WTC11 (cell line): ENCODE data around the gene MX1. TPM values are rescaled to one million over a fixed set of nuclear protein-coding genes. Genes with fewer than 3 reads are reported as not detected.

ENCODE experiments used
- ATAC-seq: fragments of 200-7000 bp; cut with Tn5 transposase; 2 replicates; pipeline ENCODE4 v1.10.0; 2021; ENCODE audit warnings: mild to moderate bottlenecking, moderate library complexity
- CTCF ChIA-PET: fragments of 300-600 bp; sonication (Branson Sonifier 250); formaldehyde crosslinking; loops from one replicate; lab custom pipeline; 2021; ENCODE audit warnings: antibody characterized with exemption; lab: Charles Lee
- POLR2A ChIA-PET: fragments of 350-600 bp; sonication (Branson Sonifier 250); formaldehyde crosslinking; loops from one replicate; lab custom pipeline; 2021; ENCODE audit warnings: antibody characterized with exemption; lab: Charles Lee
- DNase-seq: peaks from one replicate; pipeline ENCODE4 v3.0.0; 2021; ENCODE audit warnings: low spot score
- H3K27ac Mint-ChIP-seq: 2 replicates; pipeline ENCODE4 v1.8.0; 2021; ENCODE audit warnings: mixed read lengths
- H3K27me3 Mint-ChIP-seq: 2 replicates; pipeline ENCODE4 v1.8.0; 2021; ENCODE audit warnings: low read depth, mild to moderate bottlenecking, moderate library complexity, mixed read lengths
- H3K36me3 Mint-ChIP-seq: 2 replicates; pipeline ENCODE4 v1.8.0; 2021; ENCODE audit warnings: mixed read lengths
- H3K4me1 Mint-ChIP-seq: 2 replicates; pipeline ENCODE4 v1.8.0; 2022; ENCODE audit warnings: mixed read lengths
- H3K4me3 Mint-ChIP-seq: 2 replicates; pipeline ENCODE4 v1.8.0; 2021; ENCODE audit warnings: mild to moderate bottlenecking, moderate library complexity, mixed read lengths
- H3K9me3 Mint-ChIP-seq: 2 replicates; pipeline ENCODE4 v1.8.0; 2021; ENCODE audit warnings: mixed read lengths
- ATF3 ChIP-seq: sonication (generic); formaldehyde crosslinking; conservative IDR thresholded peaks from 2 replicates; pipeline ENCODE4 v1.8.1; 2022; ENCODE audit warnings: mild to moderate bottlenecking, missing genetic modification reagents
- EMX1 ChIP-seq: fragments of 250-450 bp; sonication (Bioruptor Pico); IDR thresholded peaks from 2 replicates; pipeline ENCODE4 v1.8.0; 2021; ENCODE audit warnings: mild to moderate bottlenecking
- ERG ChIP-seq: fragments of 250-450 bp; sonication (Bioruptor Pico); IDR thresholded peaks from 2 replicates; pipeline ENCODE4 v1.8.0; 2021; ENCODE audit warnings: mild to moderate bottlenecking
- ESRRA ChIP-seq: sonication (generic); formaldehyde crosslinking; IDR thresholded peaks from 2 replicates; pipeline ENCODE4 v1.8.1; 2022; ENCODE audit warnings: mild to moderate bottlenecking, missing genetic modification reagents, borderline replicate concordance
- IRF2 ChIP-seq: sonication (generic); formaldehyde crosslinking; IDR thresholded peaks from 2 replicates; pipeline ENCODE4 v1.8.0; 2022; ENCODE audit warnings: low read depth, missing genetic modification reagents, borderline replicate concordance
- MXD4 ChIP-seq: fragments of 250-450 bp; sonication (Bioruptor Pico); IDR thresholded peaks from 2 replicates; pipeline ENCODE4 v1.8.0; 2021; ENCODE audit warnings: mild to moderate bottlenecking, moderate library complexity, borderline replicate concordance
- MYBL2 ChIP-seq: sonication (generic); formaldehyde crosslinking; IDR thresholded peaks from 2 replicates; pipeline ENCODE4 v1.8.1; 2023; ENCODE audit warnings: mild to moderate bottlenecking, moderate library complexity, missing genetic modification reagents
- NR3C1 ChIP-seq: sonication (generic); formaldehyde crosslinking; conservative IDR thresholded peaks from 2 replicates; pipeline ENCODE4 v1.8.1; 2023; ENCODE audit warnings: low read depth, mild to moderate bottlenecking, missing genetic modification reagents
- PREB ChIP-seq: sonication (generic); formaldehyde crosslinking; IDR thresholded peaks from 2 replicates; pipeline ENCODE4 v1.8.1; 2022; ENCODE audit warnings: mild to moderate bottlenecking, missing genetic modification reagents, moderate library complexity, borderline replicate concordance
- RELA ChIP-seq: sonication (generic); formaldehyde crosslinking; IDR thresholded peaks from 2 replicates; pipeline ENCODE4 v1.8.1; 2022; ENCODE audit warnings: missing genetic modification reagents, mild to moderate bottlenecking, borderline replicate concordance
- SP1 ChIP-seq: sonication (generic); formaldehyde crosslinking; conservative IDR thresholded peaks from 2 replicates; pipeline ENCODE4 v1.8.1; 2022; ENCODE audit warnings: missing genetic modification reagents
- TCF7 ChIP-seq: sonication (generic); formaldehyde crosslinking; IDR thresholded peaks from 2 replicates; pipeline ENCODE4 v1.8.0; 2022; ENCODE audit warnings: mild to moderate bottlenecking, low read depth, missing genetic modification reagents, moderate library complexity
- ZBTB21 ChIP-seq: sonication (generic); formaldehyde crosslinking; IDR thresholded peaks from 2 replicates; pipeline ENCODE4 v1.8.1; 2023; ENCODE audit warnings: mild to moderate bottlenecking, missing genetic modification reagents, borderline replicate concordance
- ZNF121 ChIP-seq: sonication (generic); formaldehyde crosslinking; IDR thresholded peaks from 2 replicates; pipeline ENCODE4 v1.8.0; 2023; ENCODE audit warnings: missing genetic modification reagents
- ZNF138 ChIP-seq: sonication (generic); formaldehyde crosslinking; conservative IDR thresholded peaks from 2 replicates; pipeline ENCODE4 v1.8.1; 2022; ENCODE audit warnings: mild to moderate bottlenecking, moderate library complexity, missing genetic modification reagents
- total RNA-seq: library from RNA; stranded (reverse); gene quantifications from 3 replicates; pipeline ENCODE4 v1.2.3, GENCODE V29; 2021
- TF ChIP-seq, protein P1 (sequence below): sonication (generic); formaldehyde crosslinking; IDR thresholded peaks from 2 replicates; pipeline ENCODE4 v1.8.1; 2022; ENCODE audit warnings: low read depth, missing genetic modification reagents, borderline replicate concordance
- TF ChIP-seq, protein P2 (sequence below): sonication (generic); formaldehyde crosslinking; IDR thresholded peaks from 2 replicates; pipeline ENCODE4 v1.8.0; 2022; ENCODE audit warnings: mild to moderate bottlenecking, missing genetic modification reagents
- TF ChIP-seq, protein P3 (sequence below): fragments of 250-450 bp; sonication (Bioruptor Pico); conservative IDR thresholded peaks from 2 replicates; pipeline ENCODE4 v1.9.0; 2021; ENCODE audit warnings: mild to moderate bottlenecking
- TF ChIP-seq, protein P4 (sequence below): sonication (generic); formaldehyde crosslinking; IDR thresholded peaks from 2 replicates; pipeline ENCODE4 v1.8.1; 2022; ENCODE audit warnings: mild to moderate bottlenecking, moderate library complexity, missing genetic modification reagents
- TF ChIP-seq, protein P5 (sequence below): sonication (generic); formaldehyde crosslinking; IDR thresholded peaks from 2 replicates; pipeline ENCODE4 v1.8.1; 2023; ENCODE audit warnings: mild to moderate bottlenecking, missing genetic modification reagents, moderate library complexity

The MX1 gene
- total RNA-seq, 1 experiment from 2014 or later = 3.6 TPM

DNA sequence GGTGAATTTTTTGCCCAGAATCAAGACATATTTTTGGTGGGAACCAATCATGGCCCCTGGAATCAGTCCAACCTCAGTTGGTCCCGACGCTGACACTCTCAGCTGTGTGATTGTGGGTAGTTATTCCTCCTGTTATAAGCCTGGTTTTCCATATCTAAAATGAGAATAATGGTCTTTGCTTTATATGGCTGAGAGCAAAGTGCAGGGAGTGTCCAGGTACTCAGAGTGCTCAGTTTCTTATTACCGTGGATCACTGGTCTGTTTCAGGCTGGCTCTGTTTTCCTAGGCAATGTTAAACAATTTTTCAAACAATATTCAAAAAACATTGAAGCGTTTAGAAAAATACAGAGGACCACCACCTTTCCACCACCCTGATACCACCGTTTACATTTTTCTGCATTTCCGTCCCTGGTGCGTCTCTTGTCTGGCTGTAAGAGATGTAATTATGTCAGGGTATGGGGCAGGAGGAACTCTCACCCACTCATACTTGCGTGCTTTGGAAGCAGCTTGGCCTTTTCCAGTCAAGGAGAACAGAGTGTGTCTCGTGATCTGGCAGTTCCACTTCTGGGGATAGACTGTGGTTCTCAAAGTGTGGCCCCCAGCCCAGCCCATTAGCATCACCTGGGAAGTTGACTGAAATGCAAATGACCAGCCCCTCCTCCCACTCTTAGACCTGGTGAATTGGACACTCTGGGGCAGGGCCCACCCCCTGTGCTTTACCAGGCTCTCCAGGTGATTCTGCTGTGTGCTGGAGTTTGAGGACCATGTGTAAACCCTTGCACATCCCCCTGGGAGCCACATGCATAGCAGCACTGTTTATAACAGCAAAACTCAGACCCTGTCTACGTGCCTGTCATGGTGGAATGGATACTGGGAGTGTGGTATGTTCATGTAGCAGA is 6.8 kb downstream of the MX1 start:
- ATAC-seq = peak; percentile 72
- TF ChIP-seq ZNF121 (CRISPR knock-in tag) = no peak
- no peak for TF ChIP-seq MYBL2 (CRISPR knock-in tag)
- TF ChIP-seq, protein P1, sequence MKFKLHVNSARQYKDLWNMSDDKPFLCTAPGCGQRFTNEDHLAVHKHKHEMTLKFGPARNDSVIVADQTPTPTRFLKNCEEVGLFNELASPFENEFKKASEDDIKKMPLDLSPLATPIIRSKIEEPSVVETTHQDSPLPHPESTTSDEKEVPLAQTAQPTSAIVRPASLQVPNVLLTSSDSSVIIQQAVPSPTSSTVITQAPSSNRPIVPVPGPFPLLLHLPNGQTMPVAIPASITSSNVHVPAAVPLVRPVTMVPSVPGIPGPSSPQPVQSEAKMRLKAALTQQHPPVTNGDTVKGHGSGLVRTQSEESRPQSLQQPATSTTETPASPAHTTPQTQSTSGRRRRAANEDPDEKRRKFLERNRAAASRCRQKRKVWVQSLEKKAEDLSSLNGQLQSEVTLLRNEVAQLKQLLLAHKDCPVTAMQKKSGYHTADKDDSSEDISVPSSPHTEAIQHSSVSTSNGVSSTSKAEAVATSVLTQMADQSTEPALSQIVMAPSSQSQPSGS (CRISPR knock-in tag) = no peak
- TF ChIP-seq EMX1 (CRISPR knock-in tag) = no peak
- TF ChIP-seq ATF3 (CRISPR knock-in tag) = no peak
- TF ChIP-seq ZBTB21 = no peak
- TF ChIP-seq, protein P2, sequence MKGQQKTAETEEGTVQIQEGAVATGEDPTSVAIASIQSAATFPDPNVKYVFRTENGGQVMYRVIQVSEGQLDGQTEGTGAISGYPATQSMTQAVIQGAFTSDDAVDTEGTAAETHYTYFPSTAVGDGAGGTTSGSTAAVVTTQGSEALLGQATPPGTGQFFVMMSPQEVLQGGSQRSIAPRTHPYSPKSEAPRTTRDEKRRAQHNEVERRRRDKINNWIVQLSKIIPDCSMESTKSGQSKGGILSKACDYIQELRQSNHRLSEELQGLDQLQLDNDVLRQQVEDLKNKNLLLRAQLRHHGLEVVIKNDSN (CRISPR knock-in tag) = no peak
- TF ChIP-seq ERG (CRISPR knock-in tag) = no peak
- TF ChIP-seq PREB (CRISPR knock-in tag) = no peak
- TF ChIP-seq, protein P3, sequence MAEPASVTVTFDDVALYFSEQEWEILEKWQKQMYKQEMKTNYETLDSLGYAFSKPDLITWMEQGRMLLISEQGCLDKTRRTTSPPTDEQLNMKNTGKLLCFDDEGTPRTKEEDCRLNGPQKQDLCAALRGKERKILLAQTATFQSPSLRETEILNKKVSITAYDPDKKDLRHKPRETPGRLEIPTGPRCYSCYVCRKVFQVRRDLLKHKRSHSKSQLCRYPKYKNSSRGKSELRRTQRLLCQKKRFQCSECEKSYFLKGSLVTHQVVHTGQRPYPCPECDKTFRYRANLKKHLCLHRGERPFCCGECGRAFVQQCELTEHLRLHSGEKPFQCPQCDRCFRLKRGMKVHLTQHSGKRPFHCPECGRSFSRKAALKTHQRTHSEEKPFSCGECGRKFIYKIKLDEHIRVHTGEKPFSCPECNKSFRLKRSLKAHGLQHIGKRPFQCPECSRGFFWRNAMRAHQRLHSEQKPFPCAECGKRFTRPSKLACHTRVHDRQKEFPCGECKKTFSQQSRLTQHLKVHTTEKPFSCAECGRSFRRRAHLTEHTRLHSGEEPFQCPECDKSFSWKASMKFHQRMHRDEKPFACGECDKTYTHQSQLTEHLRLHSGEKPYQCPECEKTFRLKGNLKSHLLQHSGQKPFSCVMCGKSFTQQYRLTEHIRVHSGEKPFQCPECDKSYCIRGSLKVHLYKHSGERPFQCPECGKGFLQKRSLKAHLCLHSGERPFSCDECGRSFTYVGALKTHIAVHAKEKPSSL (CRISPR knock-in tag) = no peak
- no peak for TF ChIP-seq SP1 (CRISPR knock-in tag)
- TF ChIP-seq TCF7 (CRISPR knock-in tag) = no peak
- TF ChIP-seq, all 79 proteins: peak for 0
- POLR2A ChIA-PET = no interaction called here
- Mint-ChIP-seq H3K36me3 (peaks cover 21% of the 10 kb centered on the region), H3K4me1 (peaks cover 19% of the 10 kb centered on the region), H3K4me3 (no peak overlapping the region), H3K27ac (no peak overlapping the region), H3K9me3 (peaks cover 19% of the 10 kb centered on the region), H3K27me3 (peaks cover 12% of the 10 kb centered on the region)
- no peak for DNase-seq
- CTCF ChIA-PET = no interaction called here

GRCh38 chr21:41433566-41433965 is 7.5 kb downstream of the MX1 start:
- DNase-seq (no peak), ATAC-seq (no peak)
- peaks cover 21% of the 10 kb centered on the region for H3K36me3 Mint-ChIP-seq
- ChIA-PET CTCF (no interaction called here), POLR2A (no interaction called here)
- H3K27ac Mint-ChIP-seq = no peak overlapping the region
- H3K9me3 Mint-ChIP-seq = peaks cover 19% of the 10 kb centered on the region
- peaks cover 18% of the 10 kb centered on the region for H3K4me1 Mint-ChIP-seq
- peaks cover 5% of the 10 kb centered on the region; the same call in 1 of the 2 replicates for H3K27me3 Mint-ChIP-seq
- TF ChIP-seq EMX1 (CRISPR knock-in tag) (no peak), RELA (CRISPR knock-in tag) (no peak), ZNF138 (CRISPR knock-in tag) (no peak), IRF2 (CRISPR knock-in tag) (no peak), NR3C1 (CRISPR knock-in tag) (no peak), ESRRA (CRISPR knock-in tag) (no peak), MXD4 (CRISPR knock-in tag) (no peak)
- TF ChIP-seq, protein P4, sequence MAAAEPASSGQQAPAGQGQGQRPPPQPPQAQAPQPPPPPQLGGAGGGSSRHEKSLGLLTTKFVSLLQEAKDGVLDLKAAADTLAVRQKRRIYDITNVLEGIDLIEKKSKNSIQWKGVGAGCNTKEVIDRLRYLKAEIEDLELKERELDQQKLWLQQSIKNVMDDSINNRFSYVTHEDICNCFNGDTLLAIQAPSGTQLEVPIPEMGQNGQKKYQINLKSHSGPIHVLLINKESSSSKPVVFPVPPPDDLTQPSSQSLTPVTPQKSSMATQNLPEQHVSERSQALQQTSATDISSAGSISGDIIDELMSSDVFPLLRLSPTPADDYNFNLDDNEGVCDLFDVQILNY (CRISPR knock-in tag) = no peak
- TF ChIP-seq, protein P5, sequence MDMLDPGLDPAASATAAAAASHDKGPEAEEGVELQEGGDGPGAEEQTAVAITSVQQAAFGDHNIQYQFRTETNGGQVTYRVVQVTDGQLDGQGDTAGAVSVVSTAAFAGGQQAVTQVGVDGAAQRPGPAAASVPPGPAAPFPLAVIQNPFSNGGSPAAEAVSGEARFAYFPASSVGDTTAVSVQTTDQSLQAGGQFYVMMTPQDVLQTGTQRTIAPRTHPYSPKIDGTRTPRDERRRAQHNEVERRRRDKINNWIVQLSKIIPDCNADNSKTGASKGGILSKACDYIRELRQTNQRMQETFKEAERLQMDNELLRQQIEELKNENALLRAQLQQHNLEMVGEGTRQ (CRISPR knock-in tag) = no peak
- no peak overlapping the region for H3K4me3 Mint-ChIP-seq
